ENCODE results near the gene PLBD2. TPM values are rescaled to one million over a fixed set of nuclear protein-coding genes. Genes with fewer than 3 reads are reported as not detected.

PLBD2 gene
- total and polyA plus RNA-seq, 10 of the 15 experiments (the other 5 are each of a cell fraction or from before 2014, with no cell fraction given) = 1.4 to 16.6 (median 5.9) TPM

- Histone ChIP-seq H2AFZ (ENCODE audit: control insufficient read depth, low read depth, low read length) (no peak overlapping the region), H3K4me1 (ENCODE audit: control insufficient read depth, insufficient read depth, low read length) (0 out of 2 replicates have a peak, but pooled peaks cover 2% of the 10 kb centered on the region), H3K4me3 (no peak overlapping the region), H3K27me3 (replicated peaks in 1 of 2; ENCODE audit: control insufficient read depth in 2 of 2, insufficient read depth in 2 of 2, low read length in 1 of 2) (no peaks in the 10 kb centered on the region), H3K4me2 (ENCODE audit: control insufficient read depth, insufficient read depth) (no peak overlapping the region), H3K36me3 (ENCODE audit: control insufficient read depth in 2 of 2, insufficient read depth in 2 of 2, low read length in 1 of 2) (no peaks in the 10 kb centered on the region; a peak in 3 of 4 replicates), H4K20me1 (ENCODE audit: control insufficient read depth, insufficient read depth) (no peaks in the 10 kb centered on the region), H3K9ac (ENCODE audit: control insufficient read depth, insufficient read depth, low read length) (no peak overlapping the region), H3K9me3 (replicated peaks; ENCODE audit: control insufficient read depth, insufficient read depth, low read length) (no peaks in the 10 kb centered on the region; the same call in 2 of the 3 replicates), H3K27ac (ENCODE audit: control insufficient read depth, insufficient read depth) (no peak overlapping the region), H3K79me2 (ENCODE audit: control insufficient read depth, insufficient read depth, low read length) (no peaks in the 10 kb centered on the region)
- no peak for ATAC-seq
- in situ Hi-C loops (cut with MboI) (no loop called here), intact Hi-C loops (cut with micrococcal nuclease; ENCODE audit: unreplicated experiment) (no loop called here)
- whole genome bisulfite sequencing (ENCODE audit: insufficient coverage, insufficient replicate concordance, low lambda C conversion rate, missing lambda C conversion rate) = 59% methylated on average over 4 of the region's 4 CpGs
- DNase-seq (ENCODE audit: low read depth, low spot score) = no peak
- ChIA-PET SMC1A (ENCODE audit: uncharacterized antibody, unreplicated experiment) (no interaction called here), POLR2A (no interaction called here), RAD21 (ENCODE audit: unreplicated experiment) (interaction anchor here (1.4 kb wide), 1 partner anchor 50 kb away, joined by 3 read pairs; no protein-coding TSS in a partner anchor), CTCF (interaction anchor here (0.7 kb wide), 1 partner anchor 61 kb away, joined by 3 read pairs; no protein-coding TSS in a partner anchor)
- no peak for FAIRE-seq
- no TSS peak for BruUV-seq (replicated peaks)
- TF ChIP-seq ATF3 (IDR thresholded peaks at IDR 0.05; ENCODE audit: borderline replicate concordance, extremely low read depth, low read depth, low read length) (no peak), CEBPZ (IDR thresholded peaks at IDR 0.05; ENCODE audit: low read depth, low read length) (no peak), SKIL (IDR thresholded peaks at IDR 0.05; ENCODE audit: low read depth, poor library complexity, severe bottlenecking) (no peak), POU2F2 (IDR thresholded peaks at IDR 0.05; ENCODE audit: borderline replicate concordance, low read depth, low read length) (no peak), ZNF217 (IDR thresholded peaks at IDR 0.05) (no peak), STAT1 (conservative IDR thresholded peaks at IDR 0.05) (no peak), POLR2AphosphoS5 (IDR thresholded peaks at IDR 0.05; ENCODE audit: low read length) (no peak), PBX3 (IDR thresholded peaks at IDR 0.05; ENCODE audit: insufficient replicate concordance, low read depth, low read length) (no peak), PKNOX1 (IDR thresholded peaks at IDR 0.05) (no peak), NFYB (IDR thresholded peaks at IDR 0.05; ENCODE audit: insufficient read depth, low read depth, low read length) (no peak)
These were observed 16.5 kb downstream of the PLBD2 start for GRCh38 chr12:113374823-113375428.

Measured in GM12878 (cell line).